ENCODE results near the gene BCL2L2.

DNA sequence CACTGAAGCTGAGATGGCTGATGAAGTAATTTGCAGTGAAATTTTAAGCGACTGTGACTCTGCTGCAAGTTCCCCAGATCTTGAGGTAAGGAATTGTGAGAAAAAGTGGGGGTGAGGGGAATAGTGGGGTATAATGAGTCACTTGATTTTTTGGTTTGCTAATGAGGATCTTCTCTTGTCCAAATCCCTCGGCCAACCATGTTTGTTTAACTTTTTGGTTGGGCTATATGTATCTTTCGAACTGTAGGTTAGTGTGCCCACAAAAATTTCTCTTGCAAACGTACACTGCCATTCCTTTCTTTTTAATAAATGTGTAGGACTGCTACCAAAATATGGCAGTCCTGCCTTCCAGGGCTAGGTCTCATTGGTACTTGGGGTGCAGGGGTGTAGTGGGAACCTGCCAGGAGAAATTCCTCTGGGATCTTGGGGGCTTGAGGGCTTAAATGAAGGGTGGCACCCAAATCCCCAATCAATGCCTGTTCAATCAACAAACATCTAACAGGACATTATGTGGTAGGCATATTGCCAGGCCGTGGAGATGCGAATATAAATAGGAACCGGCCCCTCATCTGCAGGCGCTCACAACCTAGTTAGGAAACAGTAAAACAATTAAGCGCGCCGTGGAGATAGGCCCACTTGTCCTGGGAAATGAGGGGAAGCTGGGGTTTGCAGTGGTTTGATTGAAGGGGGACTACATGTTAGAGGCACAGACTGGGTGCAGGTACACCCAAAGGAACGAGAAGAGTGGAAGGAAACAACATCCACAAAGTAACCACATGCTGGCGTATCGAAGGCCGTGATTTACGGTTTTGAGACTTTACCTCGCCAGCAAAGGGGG is 13.3 kb downstream of the BCL2L2 start:
- no peak for TF ChIP-seq CTCF (IDR thresholded peaks at IDR 0.05)
- TF ChIP-seq POLR2A (IDR thresholded peaks at IDR 0.05; ENCODE audit: low read depth): no peak
- TF ChIP-seq EP300 (IDR thresholded peaks at IDR 0.05): no peak
- no peak for TF ChIP-seq POLR2AphosphoS5 (IDR thresholded peaks at IDR 0.05)
